Activated CD8-positive, alpha-beta memory T cell treated with anti-CD3 and anti-CD28 coated beads for 1 hour (primary cell): Measurements from ENCODE around the gene RNF182.
"Not testable (repeated sequence)": the region's sequence is repeated elsewhere in the genome, so short reads cannot be mapped to it uniquely, and the experiment has no call there.

Source experiments
- DNase-seq, 2 donors: peaks; one replicate each; pipeline ENCODE4 v3.0.0-alpha.2; 2020; ENCODE audit warnings: low read depth in 1 of 2; ENCODE audit errors: extremely low read depth in 1 of 2

The RNF182 gene

DNA sequence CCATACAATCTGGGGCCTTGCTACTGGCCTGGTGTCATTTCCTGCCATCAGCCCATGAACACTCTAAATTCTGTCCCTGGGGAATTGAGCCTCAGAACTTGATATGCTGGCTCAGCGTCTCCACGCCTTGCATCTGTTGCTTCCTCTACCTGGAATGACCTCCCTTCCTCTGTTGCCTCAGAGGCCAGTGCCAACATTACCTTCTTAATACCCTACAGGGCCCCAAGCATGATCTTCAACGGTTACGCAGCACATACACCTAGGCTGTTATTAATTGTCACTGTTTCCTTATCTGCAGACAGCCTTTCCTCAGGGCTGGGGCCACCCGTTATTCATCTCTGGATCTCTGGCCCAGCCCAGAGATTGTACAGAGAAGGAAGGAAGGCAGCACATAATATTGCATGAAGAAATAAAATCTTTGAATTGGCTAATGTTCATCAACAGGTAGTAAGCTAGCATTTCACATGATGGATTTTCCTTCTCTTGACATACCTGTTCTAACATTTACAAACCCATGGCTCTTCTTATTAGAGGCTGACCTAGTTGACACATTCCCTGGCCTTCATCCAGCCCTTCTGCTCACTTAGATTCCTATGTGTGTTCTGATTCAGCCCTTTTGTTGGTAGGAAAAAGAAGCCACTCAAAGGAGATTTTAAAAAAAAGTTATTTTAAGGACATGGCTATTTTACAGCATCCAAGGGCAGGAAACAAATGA is 8.4 kb upstream of the RNF182 start:
- DNase-seq = no peak

DNA sequence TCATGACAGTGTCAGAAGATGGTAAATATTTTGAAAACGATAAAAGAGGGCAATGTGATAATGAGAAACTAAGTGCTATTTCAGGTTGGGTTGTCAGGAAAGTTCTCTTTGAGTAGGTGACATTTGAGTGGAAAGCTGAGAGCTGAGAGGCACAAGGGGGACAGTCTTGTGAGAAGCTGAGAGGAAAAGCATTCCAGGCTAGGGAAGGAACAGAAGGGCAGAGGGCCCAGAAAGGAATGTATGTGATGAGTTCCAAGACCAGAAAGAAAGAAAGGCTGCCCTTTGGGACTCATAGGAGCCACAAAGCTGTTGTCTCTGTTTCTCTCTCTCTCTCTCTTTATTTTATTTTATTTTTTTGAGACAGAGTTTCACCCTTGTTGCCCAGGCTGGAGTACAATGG is 7.6 kb upstream of the RNF182 start:
- DNase-seq = no peak

DNA sequence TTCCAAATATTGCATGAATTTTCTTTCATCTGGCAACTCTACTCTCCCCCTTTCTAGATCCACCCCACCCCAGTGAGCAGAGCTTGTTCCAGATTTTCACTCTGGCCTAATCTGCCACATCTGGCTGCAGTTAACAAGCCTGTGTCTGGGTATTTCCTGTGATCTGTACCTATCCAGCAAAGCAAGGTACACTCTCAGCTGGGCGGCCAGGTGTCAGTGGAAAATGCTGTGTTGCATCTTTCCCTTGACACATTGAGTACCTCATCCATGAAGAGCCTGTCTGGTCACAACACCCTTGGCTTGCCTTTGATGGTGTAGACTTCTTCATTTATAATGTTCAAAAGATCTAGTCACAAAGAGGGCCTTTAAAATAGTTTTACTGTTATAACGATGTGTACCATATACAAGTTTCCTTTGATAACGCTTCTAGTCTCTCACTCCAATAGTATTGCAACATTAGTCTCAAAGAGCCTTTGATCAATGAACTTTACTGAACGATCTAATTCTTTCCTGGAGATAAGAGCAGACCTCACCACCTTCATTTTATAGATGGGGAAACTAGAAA is 6.0 kb upstream of the RNF182 start:
- DNase-seq = no peak

DNA sequence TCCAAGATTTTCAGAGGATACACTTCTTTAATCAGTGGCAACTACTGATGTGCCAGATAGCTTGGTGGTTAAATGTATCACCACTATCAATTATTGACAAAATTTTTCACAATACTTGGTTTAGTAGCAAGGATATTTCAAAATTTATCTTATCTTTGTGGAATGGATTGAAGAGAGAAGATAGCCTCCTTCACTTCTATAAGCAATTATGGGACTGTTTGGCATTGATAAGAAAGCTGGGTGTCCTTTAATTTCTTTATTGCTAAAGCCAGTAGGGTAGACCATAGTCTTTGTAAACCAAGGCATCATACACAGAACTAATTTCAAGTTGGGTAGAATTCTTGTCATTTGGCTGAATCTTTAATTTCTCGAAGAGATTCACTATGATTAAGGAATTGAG is 4.9 kb upstream of the RNF182 start:
- DNase-seq = no peak

DNA sequence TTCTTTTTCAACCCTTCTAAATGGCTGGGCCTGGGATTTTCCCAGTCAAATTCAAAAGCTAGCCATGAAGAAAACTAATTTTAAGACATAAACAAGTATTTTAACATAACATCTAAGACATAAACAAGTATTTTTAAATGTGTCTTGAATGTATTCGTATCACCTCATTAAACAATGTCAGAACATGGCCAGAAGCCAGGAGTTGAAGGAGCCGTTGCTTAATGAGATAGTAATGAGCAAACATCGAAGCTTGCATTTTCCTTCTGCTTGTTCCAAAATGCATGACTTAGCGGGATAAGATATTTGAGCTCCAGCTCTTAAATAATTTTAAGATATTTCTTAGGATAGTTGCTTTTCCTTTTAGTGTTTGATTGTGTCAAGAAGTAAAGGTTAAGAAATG is 4.2 kb upstream of the RNF182 start:
- DNase-seq = no peak

DNA sequence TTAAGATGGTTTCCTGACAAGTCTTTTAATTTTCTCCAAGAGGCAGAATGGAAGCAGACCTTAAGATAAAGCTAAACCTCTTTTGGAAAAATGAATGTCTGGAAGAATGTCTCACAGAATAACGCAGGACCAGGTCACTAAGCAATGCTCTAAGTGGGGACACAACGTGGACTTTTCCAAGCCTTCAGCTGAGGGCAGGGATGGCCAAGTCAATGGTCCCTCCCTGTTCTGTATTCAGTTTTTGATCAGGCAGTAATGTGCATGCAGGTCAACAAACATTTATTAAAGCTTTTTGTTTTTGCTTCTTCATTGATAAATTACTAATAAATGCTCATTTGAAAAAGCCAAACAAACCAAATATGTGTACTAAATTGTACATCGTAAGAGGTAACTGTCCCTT is 2.0 kb upstream of the RNF182 start:
- DNase-seq = no peak

DNA sequence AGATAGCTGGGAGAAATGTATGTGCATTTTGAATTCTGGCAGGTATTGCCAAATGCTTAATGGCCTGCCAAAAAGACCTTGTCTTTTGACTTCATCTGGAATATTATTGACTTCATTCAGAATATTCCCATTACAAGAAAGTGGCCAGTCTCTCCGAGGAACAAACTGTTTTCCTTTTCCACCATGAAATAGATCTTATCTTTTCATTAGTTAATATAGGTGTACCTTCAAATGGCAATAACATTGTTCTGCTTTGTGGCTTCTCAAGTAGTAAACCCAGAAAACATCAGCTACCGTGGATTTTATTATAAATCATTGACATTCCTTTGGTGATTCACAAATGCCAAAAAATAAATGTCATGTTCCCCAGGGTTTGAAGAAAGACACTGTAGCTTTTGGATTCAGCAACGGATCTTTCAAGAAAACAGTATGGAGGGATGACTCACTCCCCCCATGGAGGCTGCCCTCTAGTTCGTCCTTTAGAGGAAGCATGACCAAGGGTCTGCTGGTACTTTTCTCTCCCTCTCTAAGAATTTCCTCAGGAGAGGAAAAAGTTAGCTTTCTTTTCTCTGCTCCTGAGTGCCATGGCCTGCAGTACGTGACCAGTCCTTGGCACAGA is 1.1 kb upstream of the RNF182 start:
- DNase-seq = no peak

DNA sequence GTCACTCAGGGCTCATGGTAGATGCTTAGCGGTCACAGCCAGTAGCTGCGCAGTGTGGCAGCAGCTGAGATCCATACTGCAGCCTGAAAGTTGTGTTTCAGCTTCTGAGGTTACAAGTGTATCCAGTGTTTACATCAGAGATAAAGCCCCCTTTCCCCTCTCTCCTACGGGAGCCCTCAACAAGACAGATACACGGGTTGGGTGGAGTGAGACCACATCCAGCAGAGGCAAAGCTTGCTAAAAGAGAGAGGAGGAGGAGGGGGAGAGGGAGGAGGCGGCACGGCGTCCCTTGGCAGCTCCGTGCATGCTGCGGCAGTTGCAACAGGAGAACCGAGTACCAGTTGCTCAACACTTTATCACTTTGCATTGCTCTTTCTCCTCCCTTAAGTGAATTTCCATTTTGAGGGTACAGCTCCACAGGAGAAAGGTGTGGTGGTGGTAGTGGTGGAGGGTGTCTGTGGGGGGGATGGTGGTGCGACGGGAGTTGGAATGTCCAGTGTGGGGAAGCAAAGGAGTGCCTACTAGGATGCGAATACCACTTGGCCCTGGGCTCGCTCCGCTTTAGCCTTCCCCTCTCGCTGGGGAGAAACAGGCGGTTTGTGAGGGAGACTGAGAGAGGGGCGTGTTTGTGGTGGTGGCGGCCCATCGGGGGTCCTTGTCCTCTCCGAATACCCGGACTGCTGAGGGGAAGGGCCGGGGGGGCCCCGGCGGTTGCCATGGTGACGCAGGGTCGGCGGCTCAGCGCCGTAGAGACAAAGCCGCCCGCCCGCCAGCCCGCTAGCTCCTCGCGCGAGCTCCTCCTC is 405 bp upstream of the RNF182 start:
- no peak for DNase-seq

DNA sequence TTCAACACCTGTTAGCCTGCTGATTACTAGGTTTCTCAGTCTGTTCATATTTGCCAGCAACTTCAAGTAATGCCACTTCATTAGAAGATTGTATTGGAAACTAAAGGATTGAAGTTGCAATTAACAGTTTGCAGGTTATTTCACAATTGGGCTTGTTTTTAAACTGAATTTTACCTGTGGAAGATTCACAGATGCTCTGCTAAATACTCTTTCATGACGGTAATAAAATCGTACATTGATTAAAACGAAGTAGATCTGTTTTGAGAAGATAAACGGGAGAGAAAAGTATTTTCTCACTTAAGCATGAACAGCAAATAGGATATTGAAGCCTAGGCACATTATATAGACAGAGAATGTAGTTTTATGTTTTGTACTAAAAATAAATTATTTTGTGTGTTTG is 1.6 kb downstream of the RNF182 start:
- no peak for DNase-seq

DNA sequence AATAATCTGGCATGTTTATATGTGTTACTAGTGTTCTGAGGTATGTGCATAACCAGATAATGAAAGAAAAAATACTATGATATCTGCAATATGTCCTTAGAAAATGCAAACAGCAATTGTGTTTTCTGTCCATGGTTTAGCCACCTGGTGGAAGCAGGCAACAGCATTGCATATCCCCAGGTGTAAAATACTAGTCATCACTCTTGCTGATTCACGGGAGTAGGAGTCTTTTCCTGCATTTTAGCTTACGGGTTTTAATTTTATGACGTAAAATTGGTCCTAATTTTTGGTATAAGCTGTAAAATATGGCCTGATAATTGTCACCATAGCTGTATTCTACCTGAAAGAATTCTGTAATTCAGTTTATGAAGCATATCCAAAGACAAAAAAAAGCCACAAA is 2.5 kb downstream of the RNF182 start:
- DNase-seq = no peak

DNA sequence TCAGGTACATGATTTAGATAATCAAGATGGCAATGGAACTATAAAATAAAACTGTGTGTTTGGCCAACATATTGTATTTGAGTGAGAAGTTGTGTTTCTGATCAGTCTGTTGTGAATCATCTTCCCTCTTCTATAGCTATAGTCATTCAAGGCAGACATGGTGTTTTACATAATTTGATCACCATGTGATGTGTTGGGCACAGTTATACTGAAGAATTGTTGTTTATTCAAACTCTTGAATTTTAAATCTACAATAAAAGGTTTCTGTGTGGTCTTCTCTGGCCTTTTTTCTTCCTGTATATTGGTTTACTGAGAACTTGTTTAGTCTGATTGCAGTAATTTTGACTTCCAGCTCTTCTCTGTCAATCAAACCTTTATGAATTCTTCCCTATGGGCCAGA is 4.4 kb downstream of the RNF182 start:
- no peak for DNase-seq

DNA sequence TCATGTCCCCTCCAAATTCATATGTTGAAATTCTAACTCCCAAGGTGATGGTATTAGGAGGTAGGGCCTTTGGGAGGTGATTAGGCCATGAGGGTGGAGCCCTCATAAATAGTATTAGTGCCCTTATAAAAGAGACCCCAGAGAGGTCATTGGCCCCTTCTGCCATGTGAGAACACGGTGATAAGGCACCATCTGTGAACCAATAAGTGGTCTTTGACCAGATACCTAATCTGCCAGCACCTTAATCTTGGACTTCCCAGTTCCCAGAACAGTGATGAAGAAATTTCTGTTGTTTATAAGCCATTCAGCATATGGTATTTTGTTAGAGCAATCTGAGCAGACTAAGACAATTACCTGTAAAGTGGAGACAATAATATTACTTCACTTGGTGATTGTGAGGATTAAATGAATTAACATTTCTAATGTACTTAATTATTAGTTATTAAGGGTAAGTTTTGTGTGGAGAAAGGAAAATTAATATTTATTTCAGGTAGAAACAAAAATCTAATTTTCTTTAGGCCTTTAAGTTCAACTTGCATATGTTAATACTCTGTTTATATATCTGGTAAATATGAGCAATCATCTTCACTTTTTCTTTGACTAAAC is 7.1 kb downstream of the RNF182 start:
- no peak for DNase-seq

DNA sequence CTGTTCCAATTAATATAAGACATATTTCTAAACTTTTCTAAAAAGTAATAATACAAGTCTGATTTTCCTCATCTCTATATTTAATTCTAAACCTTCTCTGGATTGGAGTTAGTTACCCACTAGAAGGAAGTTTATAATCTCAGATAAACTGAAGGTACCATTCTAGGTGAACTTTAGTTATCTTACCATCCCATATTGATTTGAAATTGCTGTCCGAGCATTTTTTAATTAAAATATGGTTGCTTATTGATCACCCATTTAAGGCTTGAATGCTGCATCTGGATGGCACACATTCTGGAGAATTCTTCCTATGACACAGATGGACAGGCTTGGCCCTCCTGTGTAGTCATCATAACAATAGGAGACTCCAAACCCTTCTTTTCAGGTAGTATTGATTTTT is 8.0 kb downstream of the RNF182 start:
- DNase-seq = no peak

DNA sequence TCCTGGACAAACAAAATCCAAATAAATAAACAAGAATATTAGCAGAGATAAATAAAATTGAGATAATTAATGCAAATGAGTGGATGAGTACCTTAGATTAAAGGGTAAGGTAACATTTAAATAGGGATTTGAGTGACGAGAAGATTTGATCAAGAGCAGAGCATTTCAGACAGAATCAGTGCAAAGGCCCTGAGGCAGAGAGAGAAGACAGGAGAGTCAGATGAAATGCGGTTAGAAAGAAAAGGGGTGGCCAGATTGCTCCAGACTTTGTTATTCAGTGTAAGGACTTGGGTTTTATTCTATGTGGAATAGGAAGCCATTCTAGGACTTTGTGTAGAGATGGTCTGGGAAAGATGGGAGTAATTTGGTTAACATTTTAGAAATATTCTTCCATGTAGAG is 10.0 kb downstream of the RNF182 start:
- DNase-seq = no peak

DNA sequence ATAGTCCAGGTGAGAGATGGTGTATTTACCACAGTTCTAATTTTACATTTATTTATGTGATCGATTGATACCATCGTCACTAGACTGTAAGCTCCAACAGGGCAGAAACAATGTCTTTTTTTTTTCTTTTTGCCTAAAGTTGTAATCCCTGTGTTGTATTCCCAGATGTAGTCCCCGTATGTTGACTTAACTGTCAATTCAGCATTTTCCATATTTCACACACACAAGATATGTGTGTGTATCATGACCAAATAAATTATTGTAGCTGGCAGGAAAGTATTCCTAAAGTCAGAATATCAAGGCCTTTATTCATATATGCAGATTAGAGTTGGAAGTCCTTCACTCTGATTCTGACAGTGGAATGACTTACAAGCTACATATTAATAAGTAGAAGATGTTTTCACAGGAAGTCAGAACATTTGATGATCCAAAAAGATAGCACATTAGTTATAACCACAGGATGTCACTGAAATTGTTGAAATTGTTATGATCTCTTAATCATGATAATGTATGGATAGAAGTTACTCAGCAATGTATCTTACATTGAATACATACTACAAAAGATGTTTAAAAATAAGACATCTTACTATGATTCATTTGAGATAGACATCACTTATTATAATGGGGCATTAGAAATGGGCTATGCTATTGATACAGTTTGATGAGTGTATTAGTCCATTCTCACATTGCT is 10.6 kb downstream of the RNF182 start:
- DNase-seq = no peak

DNA sequence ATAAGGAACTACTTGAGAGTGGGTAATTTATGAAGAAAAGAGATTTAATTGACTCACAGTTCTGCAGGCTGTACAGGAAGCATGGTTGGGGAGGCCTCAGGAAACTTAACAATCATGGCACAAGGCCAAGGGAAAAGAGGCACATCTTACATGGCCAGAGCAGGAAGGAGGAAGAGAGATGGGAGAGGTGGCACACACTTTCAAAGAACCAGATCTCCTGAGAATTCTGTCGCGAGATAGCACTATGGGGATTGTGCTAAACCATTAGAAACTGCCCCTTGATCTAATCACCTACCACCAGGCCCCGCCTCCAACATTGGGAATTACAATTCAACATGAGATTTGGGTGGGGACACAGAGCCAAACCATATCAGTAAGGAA is 11.1 kb downstream of the RNF182 start:
- not testable (repeated sequence) for DNase-seq

DNA sequence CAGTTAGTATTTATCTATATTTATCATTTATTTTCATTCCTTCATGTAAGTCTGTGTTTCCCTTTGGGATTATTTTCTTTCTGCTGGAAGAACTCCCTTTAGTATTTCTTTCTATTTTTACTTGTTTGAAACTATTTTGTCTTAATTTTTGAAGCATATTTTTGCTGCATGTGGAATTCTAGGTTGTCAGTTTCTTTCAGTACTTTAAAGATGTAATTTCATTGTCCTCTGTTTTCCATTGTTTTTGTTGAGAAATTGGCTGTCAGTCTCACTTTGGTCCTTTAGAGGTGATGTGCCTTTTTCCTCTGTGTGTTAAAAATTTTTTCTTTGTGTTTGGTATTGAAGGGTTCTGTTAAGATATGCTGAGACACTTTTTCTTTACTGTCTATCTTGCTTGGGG is 17.1 kb downstream of the RNF182 start:
- no peak for DNase-seq

DNA sequence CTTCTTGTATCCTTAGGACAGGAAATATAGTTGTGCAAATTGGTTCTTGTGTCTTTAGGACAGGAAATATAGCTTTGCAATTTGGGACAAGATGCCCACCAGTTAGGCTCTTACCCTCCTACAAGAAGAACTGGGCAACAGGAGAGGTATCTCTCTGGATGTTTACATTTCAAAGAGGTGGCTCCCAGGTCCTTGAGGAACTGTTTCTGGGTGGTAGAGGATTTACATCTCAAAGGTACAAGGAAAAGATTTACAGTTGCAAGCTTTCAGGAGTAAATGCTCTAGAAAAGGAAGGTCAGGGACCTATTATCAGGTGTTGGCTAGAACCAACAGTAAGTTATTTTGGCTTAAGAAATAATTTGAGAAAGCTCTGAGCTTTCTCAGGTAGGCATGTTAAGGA is 19.2 kb downstream of the RNF182 start:
- no peak for DNase-seq

DNA sequence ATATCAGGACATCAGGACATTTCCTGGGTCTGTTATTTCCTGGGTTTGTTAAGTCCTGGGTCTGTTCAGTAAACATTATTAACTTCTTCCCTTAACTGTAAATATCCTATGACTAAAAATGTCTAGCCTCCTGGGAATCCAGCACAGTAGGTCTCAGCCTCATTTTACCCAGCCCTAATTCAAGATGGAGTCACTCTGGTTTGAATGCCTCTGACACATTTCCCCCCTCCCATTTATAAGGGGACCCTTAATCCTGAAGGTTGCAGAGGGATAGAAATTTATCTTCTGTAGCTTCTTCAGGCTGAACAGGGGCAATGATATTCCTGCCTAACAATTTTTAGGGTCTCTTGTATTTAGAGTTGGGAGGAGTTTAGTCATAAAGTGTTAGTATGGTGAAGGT is 21.8 kb downstream of the RNF182 start:
- DNase-seq = no peak

DNA sequence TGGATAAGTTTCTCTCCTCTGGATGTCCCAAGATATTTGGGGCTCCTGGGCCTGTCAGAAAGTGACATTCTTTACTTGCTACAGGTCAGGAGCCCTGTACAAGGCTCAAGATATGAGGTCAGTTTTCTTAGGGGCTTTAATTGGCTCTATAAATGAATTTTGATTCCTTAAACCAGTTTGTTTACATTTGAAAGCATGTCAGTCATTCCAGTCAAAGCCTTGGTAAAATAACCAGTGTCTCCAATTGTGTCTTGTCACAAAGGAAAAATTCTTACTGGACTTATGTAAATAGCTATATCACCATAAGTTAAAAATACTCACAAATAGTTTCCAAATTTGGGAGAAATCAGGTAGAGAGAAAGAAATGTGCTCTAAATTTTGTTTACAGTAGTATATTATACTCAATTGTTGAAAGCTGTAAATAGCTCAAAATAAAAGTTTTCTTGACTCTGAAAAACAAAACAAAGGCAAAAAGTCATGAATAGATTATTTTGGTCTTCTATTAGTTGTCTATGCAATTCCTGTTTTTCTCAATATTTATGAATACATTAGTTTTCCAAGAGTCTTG is 22.9 kb downstream of the RNF182 start:
- DNase-seq = no peak

DNA sequence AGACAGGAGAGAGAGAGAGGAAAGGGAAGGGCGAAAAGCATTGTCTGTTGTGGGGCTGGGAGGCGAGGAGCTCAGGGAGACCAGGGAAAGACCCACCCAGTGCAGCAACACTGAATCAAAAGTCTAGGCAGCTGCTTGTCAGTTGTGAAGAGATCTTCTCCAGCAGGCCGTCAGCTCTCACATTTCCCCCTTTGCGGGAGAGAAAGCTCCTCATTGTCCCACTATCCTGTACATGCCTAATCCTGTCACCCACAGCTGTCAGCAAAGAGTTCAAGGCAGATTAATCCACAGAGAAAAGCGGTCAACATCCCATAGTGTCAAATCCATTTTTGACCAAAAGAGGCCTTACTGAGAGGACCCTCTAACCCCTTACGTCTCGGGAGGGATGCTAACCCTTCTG is 27.3 kb downstream of the RNF182 start:
- DNase-seq = no peak
